GM12874 (cell line): ENCODE data around the gene SNX18.

Source experiments
- CTCF ChIP-seq: IDR thresholded peaks from 2 replicates; pipeline ENCODE4 v1.5.1; 2011; ENCODE audit warnings: low read depth, mild to moderate bottlenecking, control low read depth, low read length, moderate library complexity; ENCODE audit not compliant: insufficient read depth

Gene SNX18

GRCh38 chr5:54526604-54527288, 9.2 kb downstream of the SNX18 start:
- no peak for TF ChIP-seq CTCF

- no peak for TF ChIP-seq CTCF
Observed at GRCh38 chr5:54528633-54529209, 11.2 kb downstream of the SNX18 start.

GRCh38 chr5:54529565-54529964, 12.0 kb downstream of the SNX18 start:
- no peak for TF ChIP-seq CTCF

GRCh38 chr5:54531546-54531945, 14.0 kb downstream of the SNX18 start:
- no peak for TF ChIP-seq CTCF

- no peak for TF ChIP-seq CTCF
Observed at GRCh38 chr5:54533541-54534190, 16.1 kb downstream of the SNX18 start.

- TF ChIP-seq CTCF = no peak
Observed at GRCh38 chr5:54534191-54535004, 16.8 kb downstream of the SNX18 start.
